ENCODE results near the gene CXADR. TPM values are rescaled to one million over a fixed set of nuclear protein-coding genes. Genes with fewer than 3 reads are reported as not detected.
"Not testable (repeated sequence)": the region's sequence is repeated elsewhere in the genome, so short reads cannot be mapped to it uniquely, and the experiment has no call there.

CXADR gene
- total RNA-seq, 1 donor from 2014 or later, result 0.64 TPM

DNA sequence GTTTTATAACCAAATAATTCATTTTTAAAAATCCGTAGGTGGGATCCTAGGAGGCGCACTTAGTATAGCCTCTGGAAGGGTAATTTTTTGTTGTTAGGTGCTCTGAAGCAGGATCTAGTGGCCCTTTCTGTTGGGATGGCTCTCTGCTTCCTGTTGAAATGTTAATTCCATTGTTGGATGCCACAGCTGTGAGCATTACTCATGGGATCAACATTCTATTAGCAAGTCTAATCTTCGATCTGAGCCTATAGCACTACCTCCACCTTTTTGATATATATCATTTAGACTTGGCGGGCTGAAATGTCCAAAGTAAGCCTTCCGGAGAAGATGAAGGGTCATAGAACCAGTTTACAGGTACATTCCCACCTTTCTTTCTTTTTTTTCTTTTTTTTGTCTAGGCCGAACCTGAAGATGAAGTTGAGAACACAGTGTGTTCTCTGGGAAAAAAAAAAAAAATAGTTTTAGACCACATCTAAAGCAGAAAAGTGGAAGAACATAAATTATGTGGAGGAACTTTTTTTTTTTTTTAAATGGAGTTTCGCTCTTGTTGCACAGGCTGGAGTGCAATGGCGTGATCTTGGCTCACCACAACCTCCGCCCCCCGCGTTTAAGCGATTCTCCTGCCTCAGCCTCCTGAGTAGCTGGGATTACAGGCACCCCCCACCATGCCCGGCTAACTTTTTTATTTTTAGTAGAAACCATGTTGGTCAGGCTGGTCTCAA is 1.4 kb downstream of the CXADR start:
- Mint-ChIP-seq H3K27me3 (ENCODE audit: low read depth) (peaks cover 57% of the 10 kb centered on the region), H3K4me3 (ENCODE audit: low read depth) (peak overlapping the region; percentile 83), H3K4me1 (ENCODE audit: low read depth) (peaks cover 15% of the 10 kb centered on the region), H3K36me3 (ENCODE audit: low read depth) (no peaks in the 10 kb centered on the region), H3K9me3 (no peaks in the 10 kb centered on the region), H3K27ac (no peak overlapping the region)
- intact Hi-C loops (cut with micrococcal nuclease), result loop anchor here (5.0 to 10.0 kb wide), 2 partner anchors 98 to 129 kb away; partner anchors contain the start of gene BTG3
- DNase-seq (ENCODE audit: low spot score), result no peak

GRCh38 chr21:17517008-17517407 is 4.2 kb downstream of the CXADR start:
- Mint-ChIP-seq H3K4me1 (ENCODE audit: low read depth) (peaks cover 13% of the 10 kb centered on the region), H3K27me3 (ENCODE audit: low read depth) (peaks cover 37% of the 10 kb centered on the region)
- H3K9me3 Mint-ChIP-seq; H3K36me3 Mint-ChIP-seq (ENCODE audit: low read depth); H3K4me3 Mint-ChIP-seq (ENCODE audit: low read depth); DNase-seq (ENCODE audit: low spot score); H3K27ac Mint-ChIP-seq: not testable (repeated sequence)
- intact Hi-C loops (cut with micrococcal nuclease), result loop anchor here (10.0 kb wide), 1 partner anchor 132 kb away; no protein-coding TSS in a partner anchor

DNA sequence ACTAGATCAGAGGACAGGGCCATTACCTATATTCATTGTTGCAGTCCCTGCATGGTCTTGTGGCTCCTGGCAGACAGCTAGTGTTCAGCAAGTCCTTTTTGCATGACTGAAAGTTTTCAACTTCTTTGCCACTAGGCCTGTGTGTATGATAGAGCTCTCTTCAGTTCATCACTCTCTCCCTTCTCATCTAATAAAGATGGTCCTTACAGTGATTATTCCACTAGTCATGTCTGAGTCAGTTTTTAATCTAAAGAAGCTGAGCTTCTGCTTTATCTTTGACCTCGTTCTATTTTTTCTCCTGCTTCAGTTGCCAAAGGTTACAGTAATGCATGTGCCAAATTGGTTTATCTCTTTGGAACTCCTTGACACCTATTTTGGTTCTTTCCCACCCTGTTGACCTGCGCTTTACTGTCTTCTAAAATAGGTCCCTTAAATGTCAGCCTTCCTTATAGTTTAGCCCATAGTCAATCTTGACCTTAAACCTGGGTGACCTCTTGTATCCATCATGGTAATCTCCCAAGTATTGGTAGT is 6.4 kb downstream of the CXADR start:
- DNase-seq (ENCODE audit: low spot score), result no peak
- H3K9me3 Mint-ChIP-seq, result no peaks in the 10 kb centered on the region
- no peak overlapping the region for H3K27ac Mint-ChIP-seq
- no peak overlapping the region for H3K4me3 Mint-ChIP-seq (ENCODE audit: low read depth)
- no peaks in the 10 kb centered on the region for H3K36me3 Mint-ChIP-seq (ENCODE audit: low read depth)
- peaks cover 24% of the 10 kb centered on the region for H3K27me3 Mint-ChIP-seq (ENCODE audit: low read depth)
- H3K4me1 Mint-ChIP-seq (ENCODE audit: low read depth), result peaks cover 1% of the 10 kb centered on the region
- intact Hi-C loops (cut with micrococcal nuclease), result loop anchor here (10.0 kb wide), 1 partner anchor 134 kb away; no protein-coding TSS in a partner anchor

- peaks cover 19% of the 10 kb centered on the region for H3K27me3 Mint-ChIP-seq (ENCODE audit: low read depth)
- H3K4me3 Mint-ChIP-seq (ENCODE audit: low read depth), result no peak overlapping the region
- intact Hi-C loops (cut with micrococcal nuclease), result loop anchor here (10.0 kb wide), 1 partner anchor 135 kb away; no protein-coding TSS in a partner anchor
Measured at GRCh38 chr21:17519965-17520609, 7.2 kb downstream of the CXADR start.

DNA sequence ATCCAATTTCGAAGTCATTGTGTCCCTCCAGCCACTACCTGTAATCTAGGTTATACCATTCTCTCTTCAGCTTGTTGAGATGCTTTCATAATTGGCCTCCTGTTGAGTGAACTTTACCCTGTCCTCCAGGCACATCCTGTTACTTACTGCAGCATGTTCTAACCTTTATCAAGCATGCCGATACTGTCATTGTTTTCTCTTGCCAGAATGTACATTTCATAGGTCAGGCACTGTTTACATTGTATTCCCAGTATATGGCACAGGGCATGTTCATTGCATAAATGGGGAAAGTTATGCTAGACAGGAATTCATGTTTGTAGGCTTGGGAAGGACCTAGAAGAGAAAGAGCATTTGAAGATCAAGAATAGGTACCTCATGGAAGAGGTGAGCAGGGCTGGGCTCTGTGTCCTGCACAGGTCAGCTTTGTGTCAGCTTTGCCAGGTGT is 10.2 kb downstream of the CXADR start:
- Mint-ChIP-seq H3K36me3 (ENCODE audit: low read depth) (no peaks in the 10 kb centered on the region), H3K27ac (no peak overlapping the region), H3K4me3 (ENCODE audit: low read depth) (no peak overlapping the region), H3K27me3 (ENCODE audit: low read depth) (peaks cover 8% of the 10 kb centered on the region), H3K9me3 (no peaks in the 10 kb centered on the region), H3K4me1 (ENCODE audit: low read depth) (no peaks in the 10 kb centered on the region)
- intact Hi-C loops (cut with micrococcal nuclease), result no loop called here
- DNase-seq (ENCODE audit: low spot score), result no peak

More at GRCh38 chr21:17519965-17520609, 7.2 kb downstream of the CXADR start:
- Mint-ChIP-seq H3K9me3 (no peaks in the 10 kb centered on the region), H3K36me3 (ENCODE audit: low read depth) (no peaks in the 10 kb centered on the region), H3K27ac (no peak overlapping the region), H3K4me1 (ENCODE audit: low read depth) (no peaks in the 10 kb centered on the region)
- no peak for DNase-seq (ENCODE audit: low spot score)

GRCh38 chr21:17523979-17524494 is 11.2 kb downstream of the CXADR start:
- H3K27me3 Mint-ChIP-seq (ENCODE audit: low read depth); H3K27ac Mint-ChIP-seq; H3K4me1 Mint-ChIP-seq (ENCODE audit: low read depth); intact Hi-C loops (cut with micrococcal nuclease); H3K36me3 Mint-ChIP-seq (ENCODE audit: low read depth); H3K4me3 Mint-ChIP-seq (ENCODE audit: low read depth); H3K9me3 Mint-ChIP-seq; DNase-seq (ENCODE audit: low spot score): not testable (repeated sequence)

- Mint-ChIP-seq H3K27me3 (ENCODE audit: low read depth) (peaks cover 5% of the 10 kb centered on the region), H3K9me3 (no peaks in the 10 kb centered on the region), H3K27ac (no peak overlapping the region), H3K36me3 (ENCODE audit: low read depth) (no peaks in the 10 kb centered on the region), H3K4me3 (ENCODE audit: low read depth) (no peak overlapping the region), H3K4me1 (ENCODE audit: low read depth) (no peaks in the 10 kb centered on the region)
- intact Hi-C loops (cut with micrococcal nuclease), result no loop called here
- DNase-seq (ENCODE audit: low spot score), result no peak
Measured at GRCh38 chr21:17524635-17525034, 11.8 kb downstream of the CXADR start.

GRCh38 chr21:17526776-17527175 is 13.9 kb downstream of the CXADR start:
- H3K27me3 Mint-ChIP-seq (ENCODE audit: low read depth), result peaks cover 5% of the 10 kb centered on the region
- no peak for DNase-seq (ENCODE audit: low spot score)
- H3K27ac Mint-ChIP-seq, result no peak overlapping the region
- H3K9me3 Mint-ChIP-seq, result no peaks in the 10 kb centered on the region
- H3K36me3 Mint-ChIP-seq (ENCODE audit: low read depth), result no peaks in the 10 kb centered on the region
- H3K4me3 Mint-ChIP-seq (ENCODE audit: low read depth), result no peak overlapping the region
- H3K4me1 Mint-ChIP-seq (ENCODE audit: low read depth), result no peaks in the 10 kb centered on the region
- intact Hi-C loops (cut with micrococcal nuclease), result no loop called here

- intact Hi-C loops (cut with micrococcal nuclease), result no loop called here
- no peak for DNase-seq (ENCODE audit: low spot score)
- Mint-ChIP-seq H3K27ac (no peak overlapping the region), H3K36me3 (ENCODE audit: low read depth) (no peaks in the 10 kb centered on the region), H3K4me1 (ENCODE audit: low read depth) (peaks cover under 1% of the 10 kb centered on the region), H3K4me3 (ENCODE audit: low read depth) (no peak overlapping the region), H3K27me3 (ENCODE audit: low read depth) (peaks cover 5% of the 10 kb centered on the region), H3K9me3 (no peaks in the 10 kb centered on the region)
Measured at GRCh38 chr21:17527240-17527639, 14.4 kb downstream of the CXADR start.

GRCh38 chr21:17527711-17528110 is 14.9 kb downstream of the CXADR start:
- Mint-ChIP-seq H3K4me1 (ENCODE audit: low read depth) (peaks cover 2% of the 10 kb centered on the region), H3K36me3 (ENCODE audit: low read depth) (no peaks in the 10 kb centered on the region), H3K27ac (no peak overlapping the region), H3K4me3 (ENCODE audit: low read depth) (no peak overlapping the region), H3K27me3 (ENCODE audit: low read depth) (peaks cover 5% of the 10 kb centered on the region), H3K9me3 (no peaks in the 10 kb centered on the region)
- intact Hi-C loops (cut with micrococcal nuclease), result no loop called here
- DNase-seq (ENCODE audit: low spot score), result no peak

- H3K27ac Mint-ChIP-seq, result no peak overlapping the region
- peaks cover 5% of the 10 kb centered on the region for H3K27me3 Mint-ChIP-seq (ENCODE audit: low read depth)
- no peak for DNase-seq (ENCODE audit: low spot score)
- no peaks in the 10 kb centered on the region for H3K9me3 Mint-ChIP-seq
- no peak overlapping the region for H3K4me3 Mint-ChIP-seq (ENCODE audit: low read depth)
- intact Hi-C loops (cut with micrococcal nuclease), result no loop called here
- no peaks in the 10 kb centered on the region for H3K36me3 Mint-ChIP-seq (ENCODE audit: low read depth)
- H3K4me1 Mint-ChIP-seq (ENCODE audit: low read depth), result peaks cover 2% of the 10 kb centered on the region
Measured at GRCh38 chr21:17529648-17530047, 16.8 kb downstream of the CXADR start.

DNA sequence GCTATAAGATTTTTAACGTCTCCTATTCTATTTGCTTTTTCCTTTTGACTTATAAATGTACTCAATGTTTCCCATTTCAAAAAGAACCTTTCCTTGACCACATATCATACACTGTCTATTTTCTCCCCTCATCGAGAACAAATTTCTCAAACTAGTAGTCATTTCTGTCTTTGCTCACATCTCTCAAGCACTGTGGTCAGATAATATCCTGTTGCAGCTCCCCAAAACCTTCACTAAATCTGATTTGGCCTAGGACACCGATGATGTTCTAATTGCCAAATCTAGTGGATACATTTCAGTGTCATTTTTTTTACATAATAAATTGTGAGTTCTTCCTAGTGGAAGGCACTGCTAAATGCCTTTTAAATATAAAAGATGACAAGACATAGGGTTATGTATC is 19.4 kb downstream of the CXADR start:
- Mint-ChIP-seq H3K36me3 (ENCODE audit: low read depth) (no peaks in the 10 kb centered on the region), H3K27ac (no peak overlapping the region), H3K9me3 (no peaks in the 10 kb centered on the region), H3K4me3 (ENCODE audit: low read depth) (no peak overlapping the region), H3K4me1 (ENCODE audit: low read depth) (peaks cover 2% of the 10 kb centered on the region), H3K27me3 (ENCODE audit: low read depth) (peaks cover 3% of the 10 kb centered on the region)
- intact Hi-C loops (cut with micrococcal nuclease), result no loop called here
- DNase-seq (ENCODE audit: low spot score), result no peak

- peaks cover 2% of the 10 kb centered on the region for H3K4me1 Mint-ChIP-seq (ENCODE audit: low read depth)
- no peak overlapping the region for H3K4me3 Mint-ChIP-seq (ENCODE audit: low read depth)
- DNase-seq (ENCODE audit: low spot score), result no peak
- H3K36me3 Mint-ChIP-seq (ENCODE audit: low read depth), result no peaks in the 10 kb centered on the region
- peaks cover 7% of the 10 kb centered on the region for H3K27me3 Mint-ChIP-seq (ENCODE audit: low read depth)
- no peak overlapping the region for H3K27ac Mint-ChIP-seq
- intact Hi-C loops (cut with micrococcal nuclease), result no loop called here
- no peaks in the 10 kb centered on the region for H3K9me3 Mint-ChIP-seq
Measured at GRCh38 chr21:17536381-17536780, 23.5 kb downstream of the CXADR start.
